Stimulated activated CD4-positive, alpha-beta T cell treated with anti-CD3 and anti-CD28 coated beads, Interleukin-1b, Interleukin-23, amount 100 ng/mL, for 24 hours (primary cell): ENCODE measurements around the gene OPCML.

ENCODE experiments used
- DNase-seq, 4 experiments: peaks; one replicate each; pipeline ENCODE4 v3.0.0-alpha.2; 2020; ENCODE audit warnings: low read depth in 4 of 4, low spot score in 1 of 4

Gene OPCML

GRCh38 chr11:133362916-133363315 lies 169.4 kb downstream of the OPCML start:
- no peak for DNase-seq

GRCh38 chr11:133362156-133362555 lies 170.1 kb downstream of the OPCML start:
- no peak for DNase-seq

GRCh38 chr11:133361689-133361994 lies 170.7 kb downstream of the OPCML start:
- DNase-seq: no peak

- no peak for DNase-seq
These were observed 171.2 kb downstream of the OPCML start for GRCh38 chr11:133360860-133361688.

- DNase-seq: no peak
These were observed 177.2 kb downstream of the OPCML start for GRCh38 chr11:133355095-133355494.

GRCh38 chr11:133354069-133354468 lies 178.2 kb downstream of the OPCML start:
- no peak for DNase-seq

GRCh38 chr11:133350045-133350444 lies 182.3 kb downstream of the OPCML start:
- no peak for DNase-seq

GRCh38 chr11:133347988-133348387 lies 184.3 kb downstream of the OPCML start:
- no peak for DNase-seq

- DNase-seq: no peak
These were observed 186.2 kb downstream of the OPCML start for GRCh38 chr11:133346137-133346536.

GRCh38 chr11:133343951-133344350 lies 188.3 kb downstream of the OPCML start:
- DNase-seq: no peak

GRCh38 chr11:133339495-133340140 lies 192.7 kb downstream of the OPCML start:
- DNase-seq: no peak

- no peak for DNase-seq
These were observed 193.7 kb downstream of the OPCML start for GRCh38 chr11:133338588-133338987.

- DNase-seq: no peak
These were observed 194.3 kb downstream of the OPCML start for GRCh38 chr11:133337951-133338418.

- no peak for DNase-seq
These were observed 195.1 kb downstream of the OPCML start for GRCh38 chr11:133337193-133337592.

- DNase-seq: no peak
These were observed 201.3 kb downstream of the OPCML start for GRCh38 chr11:133331031-133331430.

GRCh38 chr11:133326849-133327248 lies 205.5 kb downstream of the OPCML start:
- no peak for DNase-seq

GRCh38 chr11:133326332-133326731 lies 206.0 kb downstream of the OPCML start:
- no peak for DNase-seq

- no peak for DNase-seq
These were observed 206.6 kb downstream of the OPCML start for GRCh38 chr11:133325711-133326110.

- no peak for DNase-seq
These were observed 208.9 kb downstream of the OPCML start for GRCh38 chr11:133323354-133323753.

- no peak for DNase-seq
These were observed 214.1 kb downstream of the OPCML start for GRCh38 chr11:133318221-133318620.

- no peak for DNase-seq
These were observed 221.1 kb downstream of the OPCML start for GRCh38 chr11:133311230-133311629.

GRCh38 chr11:133306019-133306418 lies 226.3 kb downstream of the OPCML start:
- DNase-seq: no peak
